Activated CD8-positive, alpha-beta memory T cell treated with anti-CD3 and anti-CD28 coated beads for 1 hour (primary cell): ENCODE results near the gene GEMIN4.

Experiments used
- DNase-seq, 2 donors: peaks; one replicate each; pipeline ENCODE4 v3.0.0-alpha.2; 2020; ENCODE audit warnings: low read depth in 1 of 2; ENCODE audit errors: extremely low read depth in 1 of 2

GEMIN4 gene

GRCh38 chr17:745406-745805 lies 6.7 kb downstream of the GEMIN4 start:
- DNase-seq = no peak

GRCh38 chr17:744937-745336 lies 7.1 kb downstream of the GEMIN4 start:
- DNase-seq = no peak

GRCh38 chr17:743139-743538 lies 8.9 kb downstream of the GEMIN4 start:
- no peak for DNase-seq

- no peak for DNase-seq
Measured at GRCh38 chr17:742147-742793, 9.8 kb downstream of the GEMIN4 start.

GRCh38 chr17:740240-741017 lies 11.6 kb downstream of the GEMIN4 start:
- DNase-seq = no peak

- no peak for DNase-seq
Measured at GRCh38 chr17:737561-738113, 14.4 kb downstream of the GEMIN4 start.

GRCh38 chr17:733743-734142 lies 18.3 kb downstream of the GEMIN4 start:
- no peak for DNase-seq

- DNase-seq = no peak
Measured at GRCh38 chr17:732902-733720, 19.0 kb downstream of the GEMIN4 start.

GRCh38 chr17:732067-732901 lies 19.8 kb downstream of the GEMIN4 start, which contains the start of gene TLCD3A:
Gene TLCD3A, plus strand, starts transcription at chr17:732596. Its CDS starts 52 bp downstream, at chr17:732648.
- DNase-seq = peak in 1 of 2 donors; percentile 28

- no peak for DNase-seq
Measured at GRCh38 chr17:731644-732066, 20.4 kb downstream of the GEMIN4 start.

GRCh38 chr17:728911-729310 lies 23.2 kb downstream of the GEMIN4 start:
- no peak for DNase-seq

- no peak for DNase-seq
Measured at GRCh38 chr17:726271-726919, 25.7 kb downstream of the GEMIN4 start.

- no peak for DNase-seq
Measured at GRCh38 chr17:725746-726145, 26.3 kb downstream of the GEMIN4 start.

GRCh38 chr17:725084-725483 lies 27.0 kb downstream of the GEMIN4 start:
- no peak for DNase-seq

- DNase-seq = no peak
Measured at GRCh38 chr17:721540-721937, 30.5 kb downstream of the GEMIN4 start.

GRCh38 chr17:720706-721539 lies 31.1 kb downstream of the GEMIN4 start:
- DNase-seq = no peak

- DNase-seq = no peak
Measured at GRCh38 chr17:718075-718474, 34.0 kb downstream of the GEMIN4 start.

GRCh38 chr17:708132-708531 lies 43.9 kb downstream of the GEMIN4 start:
- DNase-seq = no peak

- no peak for DNase-seq
Measured at GRCh38 chr17:705863-706262, 46.2 kb downstream of the GEMIN4 start.
